SK-N-SH treated with all-trans-retinoic acid at 6 μM for 48 hours (cell line): ENCODE data around the gene CHST11.

Experiments used
- ATAC-seq: fragments of 200-7000 bp; cut with Tn5 transposase; 3 replicates; pipeline ENCODE4 v1.9.1; 2020; ENCODE audit warnings: mild to moderate bottlenecking, moderate library complexity
- ARNTL ChIP-seq: fragments of 450-650 bp; formaldehyde crosslinking; IDR thresholded peaks from 2 replicates; pipeline ENCODE4 v1.5.0; 2020; ENCODE audit warnings: low read depth, mild to moderate bottlenecking, moderate library complexity, borderline replicate concordance
- BACH2 ChIP-seq: fragments of 250-450 bp; sonication (Bioruptor Pico); IDR thresholded peaks from 2 replicates; pipeline ENCODE4 v1.9.0; 2021; ENCODE audit warnings: mild to moderate bottlenecking, borderline replicate concordance
- CREB5 ChIP-seq: fragments of 250-450 bp; sonication (Bioruptor Pico); IDR thresholded peaks from 2 replicates; pipeline ENCODE4 v1.5.1; 2020; ENCODE audit warnings: low read depth, mild to moderate bottlenecking, moderate library complexity
- CSDC2 ChIP-seq: fragments of 250-450 bp; sonication (Bioruptor Pico); IDR thresholded peaks from 2 replicates; pipeline ENCODE4 v1.5.0; 2020; ENCODE audit warnings: mild to moderate bottlenecking, moderate library complexity
- ESRRG ChIP-seq: fragments of 250-450 bp; sonication (Bioruptor Pico); IDR thresholded peaks from 2 replicates; pipeline ENCODE4 v1.6.1; 2021; ENCODE audit warnings: mild to moderate bottlenecking
- GLIS3 ChIP-seq: fragments of 250-450 bp; sonication (Bioruptor Pico); IDR thresholded peaks from 2 replicates; pipeline ENCODE4 v1.5.0; 2020; ENCODE audit warnings: mild to moderate bottlenecking, moderate library complexity
- ISL1 ChIP-seq: fragments of 250-450 bp; sonication (Bioruptor Pico); IDR thresholded peaks from 2 replicates; pipeline ENCODE4 v2.1.2; 2022; ENCODE audit warnings: mild to moderate bottlenecking, moderate library complexity
- OSR1 ChIP-seq: fragments of 250-450 bp; sonication (Bioruptor Pico); IDR thresholded peaks from 2 replicates; pipeline ENCODE4 v1.8.0; 2022; ENCODE audit warnings: moderate library complexity, mild to moderate bottlenecking, inconsistent platforms
- PPARA ChIP-seq: fragments of 250-450 bp; sonication (Bioruptor Pico); IDR thresholded peaks from 2 replicates; pipeline ENCODE4 v1.5.0; 2020; ENCODE audit warnings: mild to moderate bottlenecking, borderline replicate concordance
- RARB ChIP-seq: fragments of 250-450 bp; sonication (Bioruptor Pico); IDR thresholded peaks from 2 replicates; pipeline ENCODE4 v1.8.0; 2021; ENCODE audit warnings: mild to moderate bottlenecking, moderate library complexity
- SNAI2 ChIP-seq: fragments of 250-450 bp; sonication (Bioruptor Pico); IDR thresholded peaks from 2 replicates; pipeline ENCODE4 v1.5.0; 2020; ENCODE audit warnings: mild to moderate bottlenecking, moderate library complexity
- TCF4 ChIP-seq: fragments of 250-450 bp; sonication (Bioruptor Pico); IDR thresholded peaks from 2 replicates; pipeline ENCODE4 v1.8.0; 2021; ENCODE audit warnings: mild to moderate bottlenecking, moderate library complexity, borderline replicate concordance
- TOX ChIP-seq: fragments of 250-450 bp; sonication (Bioruptor Pico); IDR thresholded peaks from 2 replicates; pipeline ENCODE4 v1.8.0; 2021; ENCODE audit warnings: mild to moderate bottlenecking, moderate library complexity, borderline replicate concordance
- ZC3H10 ChIP-seq: fragments of 250-450 bp; sonication (Bioruptor Pico); IDR thresholded peaks from 2 replicates; pipeline ENCODE4 v1.5.1; 2021; ENCODE audit warnings: mild to moderate bottlenecking, moderate library complexity
- ZFP3 ChIP-seq: fragments of 250-450 bp; sonication (Bioruptor Pico); IDR thresholded peaks from 2 replicates; pipeline ENCODE4 v1.5.0; 2020; ENCODE audit warnings: mild to moderate bottlenecking, moderate library complexity
- ZFP30 ChIP-seq: fragments of 450-650 bp; formaldehyde crosslinking; IDR thresholded peaks from 2 replicates; pipeline ENCODE4 v1.5.0; 2022; ENCODE audit warnings: mild to moderate bottlenecking, moderate library complexity
- ZNF70 ChIP-seq: fragments of 450-650 bp; formaldehyde crosslinking; IDR thresholded peaks from 2 replicates; pipeline ENCODE4 v1.5.0; 2020; ENCODE audit warnings: mild to moderate bottlenecking, moderate library complexity
- ZNF8 ChIP-seq: fragments of 450-650 bp; formaldehyde crosslinking; IDR thresholded peaks from 2 replicates; pipeline ENCODE4 v1.5.0; 2020; ENCODE audit warnings: mild to moderate bottlenecking, moderate library complexity
- TF ChIP-seq, protein P1 (sequence below): fragments of 250-450 bp; sonication (Bioruptor Pico); IDR thresholded peaks from 2 replicates; pipeline ENCODE4 v1.8.0; 2020; ENCODE audit warnings: mild to moderate bottlenecking, moderate library complexity, borderline replicate concordance
- TF ChIP-seq, protein P2 (sequence below): fragments of 250-450 bp; sonication (Bioruptor Pico); IDR thresholded peaks from 2 replicates; pipeline ENCODE4 v1.5.0; 2020; ENCODE audit warnings: mild to moderate bottlenecking, moderate library complexity
- TF ChIP-seq, protein P3 (sequence below): fragments of 250-450 bp; sonication (Bioruptor Pico); IDR thresholded peaks from 2 replicates; pipeline ENCODE4 v1.5.1; 2021; ENCODE audit warnings: mild to moderate bottlenecking, moderate library complexity
- TF ChIP-seq, protein P4 (sequence below): fragments of 250-450 bp; sonication (Bioruptor Pico); IDR thresholded peaks from 2 replicates; pipeline ENCODE4 v1.8.0; 2021; ENCODE audit warnings: low read depth, mild to moderate bottlenecking, moderate library complexity, borderline replicate concordance

Gene CHST11

DNA sequence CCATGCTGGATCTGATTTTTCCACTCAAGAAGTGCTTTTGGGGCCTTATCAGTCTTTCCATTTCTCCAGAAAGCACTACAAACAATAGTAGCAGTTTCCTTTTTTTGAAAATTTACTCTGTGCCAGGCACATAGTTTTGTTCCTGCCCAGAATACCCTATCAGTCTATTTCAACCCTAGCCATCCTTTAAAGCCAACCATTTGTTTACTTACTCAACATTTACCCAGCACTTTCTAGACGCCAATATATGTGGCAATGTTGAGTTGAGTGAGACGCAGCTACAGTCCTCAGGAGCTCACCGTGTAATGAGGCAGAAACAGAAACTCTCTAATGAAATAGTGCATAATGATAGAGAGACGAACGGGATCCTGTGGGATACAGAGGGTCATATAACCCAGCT is 32.9 kb upstream of the CHST11 start:
- ATAC-seq, result no peak
- TF ChIP-seq SNAI2 (CRISPR knock-in tag) (no peak), ARNTL (CRISPR knock-in tag) (no peak), ZC3H10 (CRISPR knock-in tag) (no peak), CREB5 (CRISPR knock-in tag) (no peak), ISL1 (CRISPR knock-in tag) (no peak), TOX (CRISPR knock-in tag) (no peak), PPARA (CRISPR knock-in tag) (no peak), ZNF8 (CRISPR knock-in tag) (no peak), ESRRG (CRISPR knock-in tag) (no peak), ZFP30 (CRISPR knock-in tag) (no peak), GLIS3 (CRISPR knock-in tag) (no peak), ZFP3 (no peak), TCF4 (CRISPR knock-in tag) (no peak), OSR1 (CRISPR knock-in tag) (no peak), RARB (CRISPR knock-in tag) (no peak), ZNF70 (CRISPR knock-in tag) (no peak)
- TF ChIP-seq, protein P1, sequence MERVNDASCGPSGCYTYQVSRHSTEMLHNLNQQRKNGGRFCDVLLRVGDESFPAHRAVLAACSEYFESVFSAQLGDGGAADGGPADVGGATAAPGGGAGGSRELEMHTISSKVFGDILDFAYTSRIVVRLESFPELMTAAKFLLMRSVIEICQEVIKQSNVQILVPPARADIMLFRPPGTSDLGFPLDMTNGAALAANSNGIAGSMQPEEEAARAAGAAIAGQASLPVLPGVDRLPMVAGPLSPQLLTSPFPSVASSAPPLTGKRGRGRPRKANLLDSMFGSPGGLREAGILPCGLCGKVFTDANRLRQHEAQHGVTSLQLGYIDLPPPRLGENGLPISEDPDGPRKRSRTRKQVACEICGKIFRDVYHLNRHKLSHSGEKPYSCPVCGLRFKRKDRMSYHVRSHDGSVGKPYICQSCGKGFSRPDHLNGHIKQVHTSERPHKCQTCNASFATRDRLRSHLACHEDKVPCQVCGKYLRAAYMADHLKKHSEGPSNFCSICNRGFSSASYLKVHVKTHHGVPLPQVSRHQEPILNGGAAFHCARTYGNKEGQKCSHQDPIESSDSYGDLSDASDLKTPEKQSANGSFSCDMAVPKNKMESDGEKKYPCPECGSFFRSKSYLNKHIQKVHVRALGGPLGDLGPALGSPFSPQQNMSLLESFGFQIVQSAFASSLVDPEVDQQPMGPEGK (CRISPR knock-in tag), result no peak
- TF ChIP-seq, protein P2, sequence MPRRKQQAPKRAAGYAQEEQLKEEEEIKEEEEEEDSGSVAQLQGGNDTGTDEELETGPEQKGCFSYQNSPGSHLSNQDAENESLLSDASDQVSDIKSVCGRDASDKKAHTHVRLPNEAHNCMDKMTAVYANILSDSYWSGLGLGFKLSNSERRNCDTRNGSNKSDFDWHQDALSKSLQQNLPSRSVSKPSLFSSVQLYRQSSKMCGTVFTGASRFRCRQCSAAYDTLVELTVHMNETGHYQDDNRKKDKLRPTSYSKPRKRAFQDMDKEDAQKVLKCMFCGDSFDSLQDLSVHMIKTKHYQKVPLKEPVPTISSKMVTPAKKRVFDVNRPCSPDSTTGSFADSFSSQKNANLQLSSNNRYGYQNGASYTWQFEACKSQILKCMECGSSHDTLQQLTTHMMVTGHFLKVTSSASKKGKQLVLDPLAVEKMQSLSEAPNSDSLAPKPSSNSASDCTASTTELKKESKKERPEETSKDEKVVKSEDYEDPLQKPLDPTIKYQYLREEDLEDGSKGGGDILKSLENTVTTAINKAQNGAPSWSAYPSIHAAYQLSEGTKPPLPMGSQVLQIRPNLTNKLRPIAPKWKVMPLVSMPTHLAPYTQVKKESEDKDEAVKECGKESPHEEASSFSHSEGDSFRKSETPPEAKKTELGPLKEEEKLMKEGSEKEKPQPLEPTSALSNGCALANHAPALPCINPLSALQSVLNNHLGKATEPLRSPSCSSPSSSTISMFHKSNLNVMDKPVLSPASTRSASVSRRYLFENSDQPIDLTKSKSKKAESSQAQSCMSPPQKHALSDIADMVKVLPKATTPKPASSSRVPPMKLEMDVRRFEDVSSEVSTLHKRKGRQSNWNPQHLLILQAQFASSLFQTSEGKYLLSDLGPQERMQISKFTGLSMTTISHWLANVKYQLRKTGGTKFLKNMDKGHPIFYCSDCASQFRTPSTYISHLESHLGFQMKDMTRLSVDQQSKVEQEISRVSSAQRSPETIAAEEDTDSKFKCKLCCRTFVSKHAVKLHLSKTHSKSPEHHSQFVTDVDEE (CRISPR knock-in tag), result no peak
- TF ChIP-seq, protein P3, sequence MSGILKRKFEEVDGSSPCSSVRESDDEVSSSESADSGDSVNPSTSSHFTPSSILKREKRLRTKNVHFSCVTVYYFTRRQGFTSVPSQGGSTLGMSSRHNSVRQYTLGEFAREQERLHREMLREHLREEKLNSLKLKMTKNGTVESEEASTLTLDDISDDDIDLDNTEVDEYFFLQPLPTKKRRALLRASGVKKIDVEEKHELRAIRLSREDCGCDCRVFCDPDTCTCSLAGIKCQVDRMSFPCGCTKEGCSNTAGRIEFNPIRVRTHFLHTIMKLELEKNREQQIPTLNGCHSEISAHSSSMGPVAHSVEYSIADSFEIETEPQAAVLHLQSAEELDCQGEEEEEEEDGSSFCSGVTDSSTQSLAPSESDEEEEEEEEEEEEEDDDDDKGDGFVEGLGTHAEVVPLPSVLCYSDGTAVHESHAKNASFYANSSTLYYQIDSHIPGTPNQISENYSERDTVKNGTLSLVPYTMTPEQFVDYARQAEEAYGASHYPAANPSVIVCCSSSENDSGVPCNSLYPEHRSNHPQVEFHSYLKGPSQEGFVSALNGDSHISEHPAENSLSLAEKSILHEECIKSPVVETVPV (CRISPR knock-in tag), result no peak
- TF ChIP-seq, protein P4, sequence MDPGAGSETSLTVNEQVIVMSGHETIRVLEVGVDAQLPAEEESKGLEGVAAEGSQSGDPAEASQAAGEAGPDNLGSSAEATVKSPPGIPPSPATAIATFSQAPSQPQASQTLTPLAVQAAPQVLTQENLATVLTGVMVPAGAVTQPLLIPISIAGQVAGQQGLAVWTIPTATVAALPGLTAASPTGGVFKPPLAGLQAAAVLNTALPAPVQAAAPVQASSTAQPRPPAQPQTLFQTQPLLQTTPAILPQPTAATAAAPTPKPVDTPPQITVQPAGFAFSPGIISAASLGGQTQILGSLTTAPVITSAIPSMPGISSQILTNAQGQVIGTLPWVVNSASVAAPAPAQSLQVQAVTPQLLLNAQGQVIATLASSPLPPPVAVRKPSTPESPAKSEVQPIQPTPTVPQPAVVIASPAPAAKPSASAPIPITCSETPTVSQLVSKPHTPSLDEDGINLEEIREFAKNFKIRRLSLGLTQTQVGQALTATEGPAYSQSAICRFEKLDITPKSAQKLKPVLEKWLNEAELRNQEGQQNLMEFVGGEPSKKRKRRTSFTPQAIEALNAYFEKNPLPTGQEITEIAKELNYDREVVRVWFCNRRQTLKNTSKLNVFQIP (CRISPR knock-in tag), result no peak
- TF ChIP-seq, all 23 proteins: peak for 0

GRCh38 chr12:104424955-104425354 is 31.8 kb upstream of the CHST11 start:
- ATAC-seq, result no peak
- TF ChIP-seq RARB (CRISPR knock-in tag) (no peak), ISL1 (CRISPR knock-in tag) (no peak), ZNF70 (CRISPR knock-in tag) (no peak), ZFP30 (CRISPR knock-in tag) (no peak), BACH2 (CRISPR knock-in tag) (no peak), CSDC2 (no peak), TOX (CRISPR knock-in tag) (no peak), ZFP3 (no peak), OSR1 (CRISPR knock-in tag) (no peak), PPARA (CRISPR knock-in tag) (no peak), TCF4 (CRISPR knock-in tag) (no peak), CREB5 (CRISPR knock-in tag) (no peak), ARNTL (CRISPR knock-in tag) (no peak), GLIS3 (CRISPR knock-in tag) (no peak)
- TF ChIP-seq, protein P1 (CRISPR knock-in tag), result no peak
